CD4-positive, alpha-beta T cell treated with Interferon alpha-2 for 1 hour (primary cell): Measurements from ENCODE around the gene ZNF189.
A peak's percentile ranks its signal among the peaks of the same experiment; 100 is the strongest.

ENCODE experiments used
- DNase-seq, 2 donors: peaks; one replicate each; pipeline ENCODE4 v3.0.0-alpha.2; 2020 to 2022

Gene ZNF189

DNA sequence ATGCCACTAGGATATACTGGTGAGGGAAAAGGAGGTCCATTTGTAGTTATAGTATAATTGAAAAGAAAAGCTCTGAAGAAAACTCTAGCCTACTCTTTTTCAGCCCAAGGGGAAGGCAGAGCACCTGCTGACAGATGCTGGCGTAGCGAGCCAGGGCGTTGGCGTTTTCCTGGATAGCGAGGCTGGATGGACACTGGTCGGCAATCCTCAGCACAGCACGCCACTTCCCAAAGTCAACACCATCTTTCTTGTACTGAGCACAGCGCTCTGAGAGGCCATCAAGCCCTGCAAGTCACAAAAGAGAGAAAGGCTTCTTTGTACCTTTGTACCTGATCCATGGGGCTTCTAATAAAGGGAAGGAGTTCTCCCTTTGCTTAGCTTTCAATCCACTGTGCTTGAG lies 28.7 kb downstream of the ZNF189 start:
- no peak for DNase-seq

DNA sequence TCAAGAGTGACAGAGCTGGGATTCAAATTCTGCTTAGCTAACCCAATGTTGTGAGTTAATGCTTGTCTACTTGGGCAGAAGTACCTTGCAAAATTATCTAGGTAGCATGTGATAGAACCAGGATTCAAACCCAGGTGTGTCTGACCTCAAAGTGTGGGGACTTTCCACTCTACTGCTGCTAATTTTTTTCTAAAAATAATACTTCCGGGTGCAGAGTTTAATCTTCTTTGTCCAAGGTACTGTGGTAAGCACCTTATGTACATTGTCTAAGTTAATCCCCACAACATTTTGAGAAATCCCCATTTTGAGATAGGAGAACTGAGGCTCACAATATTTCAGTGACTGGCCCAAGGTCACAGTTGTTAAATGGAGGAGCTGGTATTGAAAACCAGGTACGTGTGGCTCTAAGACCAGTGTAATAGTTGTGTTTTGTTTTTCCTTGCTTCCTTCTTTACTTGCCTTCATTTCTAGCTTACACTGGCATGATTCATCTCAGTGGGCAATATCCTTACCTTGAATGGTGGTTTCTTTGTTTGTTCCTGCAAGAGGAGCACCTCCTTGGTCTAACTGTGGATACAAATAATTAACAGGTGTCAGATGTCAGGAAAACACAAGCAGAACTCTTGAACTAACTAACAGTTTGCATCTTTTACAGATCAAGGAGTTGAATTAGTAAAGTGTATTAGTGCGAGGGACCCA lies 29.5 kb downstream of the ZNF189 start:
- DNase-seq: no peak

DNA sequence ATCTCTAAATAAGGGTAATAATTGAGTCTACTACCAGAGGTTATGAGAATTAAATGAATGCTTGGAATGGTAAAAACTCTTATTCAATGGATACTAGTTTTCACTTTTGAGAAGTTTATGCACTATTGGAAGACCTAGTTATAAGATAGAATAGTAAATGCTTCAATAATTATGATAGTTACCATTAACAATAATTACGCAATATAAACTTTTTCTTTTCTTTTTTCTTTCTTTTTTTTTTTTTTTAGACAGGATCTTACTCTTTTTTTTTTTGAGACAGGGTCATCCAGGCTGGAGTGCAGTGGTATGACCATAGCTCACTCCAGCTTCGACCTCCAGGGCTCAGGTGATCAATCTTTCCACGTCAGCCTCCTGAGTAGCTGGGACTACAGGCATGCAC lies 30.3 kb downstream of the ZNF189 start:
- DNase-seq: no peak

DNA sequence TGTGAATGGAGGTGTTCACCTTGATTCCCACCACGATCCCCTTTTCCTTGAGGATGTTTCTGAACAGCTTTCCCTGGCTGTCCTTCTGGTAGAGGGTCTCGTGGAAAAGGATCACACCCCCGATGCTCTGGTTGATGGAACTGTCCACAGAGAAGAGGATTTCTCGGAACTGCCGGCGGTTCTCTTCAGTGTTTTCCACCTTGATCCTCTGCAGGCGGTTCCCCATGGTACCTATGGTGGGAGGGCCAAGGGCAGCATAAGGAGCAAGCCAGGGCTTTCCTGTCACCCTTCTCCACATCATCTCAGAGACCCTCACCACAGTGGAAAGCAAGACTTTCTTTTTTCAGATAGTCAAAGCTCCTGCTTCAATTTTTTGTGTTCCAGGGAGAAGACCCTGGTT lies 31.1 kb downstream of the ZNF189 start:
- DNase-seq: no peak

DNA sequence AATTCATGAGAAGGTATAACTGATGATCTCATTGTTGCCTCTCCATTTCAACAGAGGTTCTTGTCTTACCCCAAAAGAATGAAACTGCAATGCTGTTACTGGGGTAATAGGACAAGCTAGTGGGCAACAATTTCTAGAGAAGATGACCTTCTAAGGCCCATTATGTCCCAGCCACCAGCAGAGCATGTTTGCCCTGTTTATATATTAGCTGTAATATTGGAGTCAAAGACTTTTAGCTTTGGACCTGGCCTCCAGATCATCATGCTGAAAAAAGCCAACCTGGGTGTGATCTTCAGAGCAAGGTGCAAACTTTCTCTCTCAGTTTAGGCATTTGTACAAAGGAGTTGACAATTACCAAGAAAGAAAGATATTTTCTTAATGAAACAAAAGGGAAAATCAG lies 33.5 kb downstream of the ZNF189 start:
- DNase-seq: no peak

DNA sequence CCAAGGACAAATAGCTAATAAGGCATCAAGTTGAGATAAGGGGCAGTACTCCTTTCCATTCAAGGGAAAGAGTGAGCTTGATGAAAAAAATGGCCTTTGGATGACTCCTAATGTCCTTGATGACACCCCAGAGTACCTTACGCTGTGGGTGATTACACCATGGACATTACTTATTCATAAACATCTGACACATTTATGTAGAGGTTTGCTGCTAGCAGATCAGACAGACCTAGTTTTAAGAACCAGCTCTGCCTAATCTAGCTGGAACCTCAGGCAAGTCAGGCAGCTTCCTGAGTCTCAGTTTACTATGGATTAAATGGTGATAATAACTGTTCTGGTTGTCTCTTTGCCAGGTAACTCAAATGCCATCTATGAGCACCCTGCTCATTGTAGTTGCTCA lies 34.1 kb downstream of the ZNF189 start:
- no peak for DNase-seq

DNA sequence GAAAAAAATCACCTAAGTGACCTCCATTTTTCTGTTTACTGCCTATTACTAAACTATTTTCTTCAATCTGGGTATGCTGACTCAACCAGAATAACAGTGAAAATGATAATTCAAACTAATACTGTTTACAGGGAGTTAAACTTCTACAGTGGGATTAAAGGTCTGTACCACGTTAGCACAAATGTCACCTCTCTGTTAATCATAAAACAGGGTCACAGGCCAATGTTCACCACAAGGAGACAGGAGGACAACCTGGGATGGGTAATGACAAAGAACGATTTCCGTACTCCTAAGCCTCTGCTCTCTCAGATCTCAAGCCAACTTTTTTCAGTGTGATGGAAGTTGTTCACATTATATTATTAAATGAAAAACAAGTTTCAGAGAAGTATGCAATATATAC lies 34.6 kb downstream of the ZNF189 start:
- DNase-seq: no peak

DNA sequence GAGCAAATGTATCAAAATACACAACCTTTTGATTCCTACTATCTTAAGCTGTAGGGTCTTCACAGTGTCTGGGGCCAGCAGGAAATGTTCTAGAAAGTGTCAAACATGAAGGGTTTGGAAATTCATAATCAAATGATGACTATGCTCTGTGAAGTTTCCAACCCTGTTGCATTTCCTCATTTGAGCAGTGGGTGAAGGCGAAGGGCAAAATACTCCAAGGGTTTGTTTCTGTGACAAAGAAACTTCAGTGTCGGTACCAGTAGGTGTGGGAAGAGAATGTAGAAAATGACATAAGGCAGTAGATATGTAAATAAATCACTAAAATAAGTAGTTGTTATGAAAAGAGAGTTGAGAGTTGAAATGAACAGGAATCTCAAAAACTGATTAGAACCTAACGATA lies 36.3 kb downstream of the ZNF189 start:
- no peak for DNase-seq

DNA sequence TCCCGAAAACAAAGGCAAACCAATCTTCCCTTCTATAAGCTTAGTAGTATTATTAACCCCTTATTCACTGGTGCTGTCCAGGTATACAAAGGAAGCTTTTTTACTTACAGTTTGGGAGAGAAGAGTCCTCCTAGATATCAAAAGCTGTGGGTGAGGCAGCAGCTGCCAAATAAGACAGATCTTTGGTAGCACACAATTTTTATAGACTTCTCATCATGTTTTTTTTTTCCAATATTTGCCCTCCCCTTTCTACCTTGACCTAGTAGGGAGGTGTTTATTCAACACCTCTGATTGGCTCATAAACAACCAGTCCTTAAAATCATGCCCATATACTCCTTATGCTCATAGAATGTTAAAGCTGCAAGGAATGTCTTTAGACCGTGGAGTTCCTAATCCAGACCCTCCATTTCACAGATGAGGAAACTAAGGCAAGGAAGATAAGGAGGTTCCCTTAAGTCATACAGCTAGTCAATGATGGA lies 37.0 kb downstream of the ZNF189 start, which contains the start of gene ALDOB:
TSS of gene ALDOB (minus strand) at position 174 of the 479 bp plus-strand sequence. CDS start 4,887 bp downstream, outside the sequence.
- no peak for DNase-seq

DNA sequence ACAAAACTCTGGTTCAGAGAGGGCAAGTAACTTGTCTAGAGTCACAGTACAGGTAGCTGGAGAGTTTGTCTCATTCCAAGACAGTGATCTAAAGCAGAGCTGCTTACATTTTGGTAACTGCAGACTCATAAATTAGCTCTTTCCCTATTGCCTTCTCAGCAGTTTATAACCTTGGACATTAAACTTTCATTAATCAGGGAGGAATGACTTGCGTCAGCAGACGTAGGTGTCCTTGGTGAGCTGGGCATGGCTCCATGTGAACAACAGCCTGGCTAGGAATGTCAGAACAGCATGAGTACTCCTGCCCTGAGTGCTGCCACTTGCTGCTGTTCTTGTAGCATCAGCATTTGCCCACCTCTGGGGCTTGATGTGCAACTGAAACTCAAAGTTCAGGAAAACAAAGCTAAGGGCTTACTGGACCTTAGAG lies 39.2 kb downstream of the ZNF189 start:
- no peak for DNase-seq

DNA sequence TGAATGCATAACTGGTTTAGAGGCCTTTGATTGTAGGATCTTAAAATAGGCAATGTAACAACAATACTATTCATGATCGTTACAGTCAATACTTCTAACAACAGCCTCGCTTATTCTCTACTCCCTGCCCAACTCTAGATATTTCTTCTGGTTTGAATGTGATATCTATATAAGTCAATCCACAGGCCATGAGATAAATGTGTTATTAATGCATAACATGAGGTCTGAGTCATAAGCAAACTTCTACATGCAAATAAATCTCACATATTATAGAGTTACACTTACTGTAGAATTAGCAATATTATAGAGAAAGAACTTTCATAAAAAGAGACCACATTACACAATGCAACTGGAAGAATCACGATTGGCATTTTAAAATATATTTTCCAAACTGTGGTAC lies 39.9 kb downstream of the ZNF189 start:
- DNase-seq: no peak

DNA sequence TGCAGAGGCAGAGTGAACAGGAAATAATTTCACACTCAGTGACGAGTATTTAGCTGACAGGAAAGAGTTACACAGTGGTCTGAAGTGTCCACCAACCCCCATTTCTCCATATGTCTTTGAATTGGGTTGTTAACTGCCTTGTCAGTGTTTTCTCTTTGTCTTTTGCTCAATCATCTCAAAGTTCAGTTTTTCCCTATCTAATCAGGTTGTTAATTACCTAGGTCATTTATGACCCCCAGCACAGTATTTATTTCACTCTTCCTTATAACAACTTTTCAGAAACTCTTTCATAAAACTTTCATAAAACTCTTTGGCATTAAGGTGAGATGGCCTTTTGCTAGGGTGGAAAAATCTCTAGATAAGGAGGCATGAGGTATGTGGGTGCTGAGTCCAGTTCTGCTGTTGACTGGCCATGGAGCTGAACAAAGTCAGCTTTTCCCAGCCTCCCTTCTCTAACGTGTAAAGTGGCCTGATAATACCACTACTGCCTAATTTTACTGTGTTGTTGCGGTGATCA lies 42.1 kb downstream of the ZNF189 start:
- no peak for DNase-seq

DNA sequence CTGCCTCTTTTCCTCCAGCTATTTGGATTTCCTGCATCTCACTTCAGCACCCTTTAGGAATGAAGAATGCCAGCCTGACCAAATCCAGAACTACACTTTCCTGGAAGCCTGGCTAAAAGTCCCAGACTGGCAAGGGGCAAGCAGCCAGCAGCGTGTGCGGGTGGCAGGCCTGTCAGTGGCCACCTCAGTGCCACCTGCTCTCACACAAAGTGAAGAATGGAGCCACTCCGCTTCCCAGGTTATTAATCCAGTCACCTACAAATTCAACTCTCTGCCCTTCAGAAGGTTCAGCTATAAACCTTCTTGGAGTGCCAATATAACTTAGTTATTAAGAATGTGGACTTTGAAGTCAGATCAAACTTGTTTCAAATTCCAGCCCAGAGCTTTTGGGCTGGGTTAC lies 43.7 kb downstream of the ZNF189 start:
- no peak for DNase-seq

DNA sequence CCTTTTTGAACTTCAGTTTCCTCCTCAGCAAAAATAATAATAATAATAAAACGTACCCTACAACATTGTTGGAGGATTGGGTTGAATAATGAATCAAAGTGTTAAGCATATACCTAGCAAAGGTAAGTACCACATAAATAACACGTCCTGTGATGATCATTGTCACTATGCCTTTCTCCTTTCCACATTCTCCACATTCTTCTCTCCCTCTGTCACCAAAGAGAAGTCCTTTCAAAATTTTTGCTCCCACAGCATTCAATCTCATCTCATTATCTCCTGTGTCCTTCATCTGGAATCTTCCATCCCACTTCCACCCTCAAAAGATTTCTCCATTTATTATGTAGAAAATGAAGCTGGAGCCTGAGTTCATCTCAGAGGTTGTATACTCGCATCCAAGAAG lies 44.1 kb downstream of the ZNF189 start:
- DNase-seq: no peak

DNA sequence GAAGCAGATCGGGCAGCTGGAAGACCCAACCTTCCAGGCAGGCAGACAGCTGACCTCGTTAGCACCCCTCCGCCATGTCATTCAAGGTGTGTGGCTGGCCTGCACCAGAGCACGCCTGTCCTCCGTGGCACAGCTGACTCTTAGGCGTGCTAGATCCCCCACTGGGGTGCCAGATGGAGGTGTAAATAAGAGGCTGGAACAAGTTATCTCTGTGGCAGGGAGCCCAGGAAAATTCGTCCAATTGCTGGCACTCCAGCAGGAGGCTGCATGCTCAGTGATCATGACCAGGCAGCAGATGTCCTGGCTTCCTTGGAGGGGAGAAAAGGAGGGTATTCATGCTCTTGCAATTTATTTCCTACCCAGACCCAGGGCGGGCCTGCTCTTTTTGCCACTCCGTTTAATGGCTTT lies 44.7 kb downstream of the ZNF189 start:
- no peak for DNase-seq

DNA sequence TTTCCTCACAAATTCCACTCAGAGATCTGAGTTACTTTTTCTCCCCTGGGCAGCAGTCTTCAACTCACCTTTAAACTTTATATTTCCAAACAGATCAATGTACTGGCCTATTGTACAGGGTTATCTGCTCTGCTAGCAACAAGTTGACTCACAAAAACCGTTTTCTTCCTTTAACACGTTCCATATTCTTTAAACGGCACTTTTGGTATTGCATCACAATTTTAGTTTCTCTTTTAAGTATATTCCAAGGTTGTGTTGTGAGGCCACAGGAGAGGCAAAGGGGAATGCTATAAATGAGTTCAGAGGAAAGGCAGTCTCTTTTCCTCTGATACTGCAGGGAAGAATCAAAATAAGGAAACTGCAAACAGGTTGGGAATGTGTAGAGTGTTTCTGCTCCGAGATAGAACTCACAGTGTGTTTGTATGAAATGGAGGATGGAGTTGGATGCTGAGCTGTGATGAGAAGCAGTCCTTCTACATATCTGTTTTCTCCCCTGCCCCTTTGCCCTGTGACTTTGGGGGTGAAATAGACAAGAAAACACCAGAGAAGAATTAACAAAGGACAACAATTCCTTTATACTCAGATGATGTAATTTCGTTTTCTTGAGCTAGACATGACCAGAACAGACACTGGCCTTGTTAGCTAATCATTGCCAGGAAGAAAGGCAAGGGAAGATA lies 46.8 kb downstream of the ZNF189 start:
- DNase-seq: no peak

DNA sequence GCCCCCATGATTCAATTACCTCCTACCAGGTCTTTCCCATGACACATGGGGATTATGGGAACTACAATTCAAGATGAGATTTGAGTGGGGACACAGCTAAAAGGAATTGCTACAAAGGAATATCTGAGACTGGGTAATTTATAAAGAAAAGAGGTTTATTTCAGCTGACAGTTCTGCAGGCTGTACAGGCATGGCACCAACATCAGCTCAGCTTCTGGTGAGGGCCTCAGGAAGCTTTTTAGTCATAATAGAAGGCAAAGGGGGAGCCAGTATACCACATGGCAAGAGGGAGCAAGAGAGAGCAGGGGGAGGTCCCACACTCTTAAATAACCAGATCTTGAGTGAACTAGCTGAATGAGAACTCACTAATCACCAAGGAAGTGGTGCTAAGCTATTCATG lies 48.1 kb downstream of the ZNF189 start:
- DNase-seq: no peak

DNA sequence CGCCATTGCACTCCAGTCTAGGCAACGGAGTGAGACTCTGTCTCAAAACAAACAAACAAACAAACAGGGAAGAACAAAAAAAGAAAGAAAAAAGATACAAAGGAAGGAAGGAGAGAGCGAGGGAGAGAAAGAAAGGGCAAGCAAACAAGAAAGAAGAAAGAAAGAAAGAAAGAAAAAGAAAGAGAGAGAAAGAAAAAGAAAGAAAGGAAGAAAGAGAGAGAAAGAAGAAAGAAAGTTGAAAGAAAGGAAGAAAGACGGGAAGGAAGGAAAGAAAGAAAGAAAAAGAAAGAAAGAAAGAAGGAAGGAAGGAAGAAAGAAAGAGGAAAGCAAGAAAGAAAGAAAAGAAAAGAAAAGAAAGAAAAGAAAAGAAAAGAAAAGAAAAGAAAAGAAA lies 50.0 kb downstream of the ZNF189 start:
- DNase-seq: no peak

DNA sequence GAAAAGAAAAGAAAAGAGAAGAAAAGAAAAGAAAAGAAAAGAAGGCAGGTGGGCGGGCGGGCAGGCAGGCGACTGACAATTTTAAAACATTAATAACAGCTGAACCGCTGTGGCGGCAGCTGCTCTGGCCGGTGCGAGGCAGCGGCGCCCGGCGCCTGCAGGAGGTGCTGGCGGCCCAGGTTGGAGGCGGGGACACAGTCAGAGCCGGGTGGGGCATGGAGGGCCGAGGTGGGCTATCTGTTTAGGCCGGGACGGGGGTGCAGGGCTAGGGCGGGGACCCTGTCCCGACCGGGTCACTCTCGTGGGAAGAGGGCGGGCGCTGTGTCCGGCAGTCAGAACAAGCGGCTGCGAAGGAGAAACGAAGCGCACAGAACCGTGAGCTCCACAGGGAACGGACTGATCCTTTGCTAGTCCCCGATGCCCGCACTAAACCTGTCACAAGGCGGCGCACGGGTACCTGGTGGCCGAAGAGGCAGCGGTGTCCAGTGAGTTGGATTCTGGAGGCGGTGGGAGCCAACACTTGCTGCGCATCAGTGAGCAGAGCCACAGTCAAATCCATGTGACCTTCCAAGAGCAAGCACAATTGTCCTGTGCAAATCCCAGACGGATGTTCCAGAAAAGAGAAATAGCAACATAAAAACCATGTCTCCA lies 50.5 kb downstream of the ZNF189 start:
- peak; percentile 28 to 42 for DNase-seq

DNA sequence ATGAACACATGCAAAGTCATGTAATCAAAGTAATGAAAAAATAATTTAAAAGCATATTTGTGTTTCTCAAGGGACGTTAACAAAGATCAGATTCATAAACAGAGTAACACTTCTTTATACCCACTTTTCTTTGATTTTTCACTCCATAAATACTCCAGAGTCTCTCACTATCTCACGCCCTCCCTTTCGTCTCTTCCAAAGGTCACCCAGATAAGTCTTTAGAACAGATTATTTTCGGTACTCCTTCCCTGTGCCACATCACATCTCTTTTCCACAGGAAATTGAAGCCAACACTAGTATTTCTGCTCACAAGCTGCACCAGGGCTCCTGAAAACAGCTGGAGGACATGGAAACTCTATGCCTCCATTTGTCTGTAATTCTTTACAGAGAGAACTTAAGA lies 52.3 kb downstream of the ZNF189 start:
- no peak for DNase-seq

DNA sequence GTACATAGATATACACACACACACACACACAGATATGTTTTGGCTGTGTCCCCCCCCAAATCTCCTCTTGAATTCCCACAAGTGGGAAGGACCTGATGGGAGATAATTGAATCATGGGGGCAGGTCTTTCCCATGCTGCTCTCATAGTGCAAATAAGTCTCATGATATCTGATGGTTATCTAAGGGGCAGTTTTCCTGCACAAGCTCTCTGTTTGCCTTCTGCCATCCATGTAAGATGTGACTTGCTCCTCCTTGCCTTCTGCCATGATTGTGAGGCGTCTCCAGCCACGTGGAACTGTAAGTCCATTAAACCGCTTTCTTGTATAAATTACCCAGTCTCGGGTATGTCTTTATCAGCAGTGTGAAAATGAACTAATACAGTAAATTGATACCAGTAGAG lies 52.8 kb downstream of the ZNF189 start:
- DNase-seq: no peak

DNA sequence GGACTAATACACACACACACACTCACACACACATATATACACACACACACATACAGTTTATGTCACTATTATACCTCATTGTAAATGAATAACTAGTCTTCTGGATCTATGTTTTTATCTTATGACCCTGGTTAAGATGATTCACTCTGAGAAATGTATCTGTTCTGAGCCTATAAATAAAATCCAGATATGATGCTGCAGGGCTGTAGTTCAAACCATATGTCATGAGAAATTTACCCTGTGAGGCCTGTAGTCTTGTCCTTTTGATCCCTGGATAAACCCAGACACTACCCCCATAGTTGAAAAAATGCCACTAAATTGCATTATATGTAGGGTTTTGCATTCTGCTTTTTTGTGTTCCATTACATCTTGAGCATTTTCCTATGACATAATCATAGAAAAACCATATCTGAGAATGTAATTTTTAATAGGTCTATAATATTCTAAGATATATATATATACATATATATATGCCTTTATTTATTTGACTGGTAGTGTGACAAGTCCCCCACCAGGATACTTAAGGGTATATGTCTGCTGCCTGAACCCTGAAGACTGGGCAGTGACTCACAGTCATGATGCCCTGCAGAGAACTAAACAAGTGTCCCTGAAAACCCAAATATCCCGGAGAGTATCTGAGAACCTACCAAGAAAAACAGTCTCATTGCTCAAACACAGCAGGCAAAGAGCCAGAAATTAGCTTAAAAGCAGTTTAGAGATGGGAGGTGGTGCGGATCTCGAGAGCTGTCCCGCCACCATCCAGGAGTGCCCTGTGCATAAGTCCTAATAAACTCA lies 55.3 kb downstream of the ZNF189 start:
- no peak for DNase-seq

DNA sequence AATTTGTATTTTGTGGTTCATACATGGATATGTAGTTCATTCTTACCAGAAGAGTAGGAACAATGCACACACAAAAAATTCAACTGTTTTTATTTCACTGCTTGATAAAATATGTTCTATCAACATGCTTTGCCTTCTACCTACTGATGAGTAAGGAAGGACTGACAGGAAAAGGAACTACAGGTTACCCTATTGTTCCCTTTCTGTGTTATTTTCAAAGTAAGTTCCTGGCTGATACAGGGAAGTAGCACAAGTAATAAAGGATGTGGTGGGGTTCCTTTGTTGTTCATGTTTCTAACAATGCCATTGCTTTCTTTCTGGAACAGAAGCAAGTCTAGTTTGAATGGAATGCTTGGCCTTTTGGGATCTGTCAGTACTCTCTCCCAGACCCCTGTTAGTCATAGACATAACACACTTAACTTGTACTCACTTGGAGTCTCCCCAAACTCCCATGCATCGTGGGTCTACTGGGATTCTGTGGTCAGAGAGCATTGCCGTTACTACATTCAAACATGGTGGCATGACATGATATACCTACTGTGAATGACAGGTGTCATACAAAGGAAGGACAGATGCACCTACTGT lies 57.1 kb downstream of the ZNF189 start:
- DNase-seq: no peak
